Coronary artery (tissue), 2 donors: Measurements from ENCODE around the gene ELMO3.

Experiments used
- DNase-seq: peaks from one replicate; pipeline ENCODE4 v3.0.0-alpha.2; 2017; ENCODE audit warnings: low spot score
- H3K27ac ChIP-seq, 2 donors: fragments of 200-600 bp; sonication (generic); one replicate each; pipeline ENCODE4 v1.5.1; 2016 to 2019
- H3K4me3 ChIP-seq: fragments of 200-600 bp; sonication (generic); 2 replicates; pipeline ENCODE4 v1.5.1; 2016; ENCODE audit warnings: mild to moderate bottlenecking, moderate library complexity
- CTCF ChIP-seq: fragments of 200-600 bp; sonication (generic); IDR thresholded peaks from one replicate; pipeline ENCODE4 v1.5.1; 2019; ENCODE audit warnings: antibody characterized with exemption

Gene ELMO3

GRCh38 chr16:67158637-67159600 lies 40.0 kb upstream of the ELMO3 start:
- Histone ChIP-seq H3K4me3 (peak overlapping the region; percentile 82), H3K27ac (peak overlapping the region; percentile 64 to 83)
- no peak for TF ChIP-seq CTCF
- peak; percentile 78 for DNase-seq

- peak; percentile 75 for DNase-seq
- H3K27ac ChIP-seq = no peak overlapping the region
- TF ChIP-seq CTCF = no peak
- peak overlapping the region; percentile 82 for H3K4me3 ChIP-seq
Measured at GRCh38 chr16:67161595-67162058, 37.3 kb upstream of the ELMO3 start.

- TF ChIP-seq CTCF = no peak
- peak overlapping the region; percentile 69 for H3K4me3 ChIP-seq
- H3K27ac ChIP-seq = peak overlapping the region; percentile 50 to 91
- DNase-seq = no peak
Measured at GRCh38 chr16:67162506-67163163, 36.3 kb upstream of the ELMO3 start.

GRCh38 chr16:67163164-67163998 lies 35.5 kb upstream of the ELMO3 start:
- peak; percentile 86 for DNase-seq
- peak overlapping the region; percentile 50 to 91 for H3K27ac ChIP-seq
- peak overlapping the region; percentile 69 for H3K4me3 ChIP-seq
- TF ChIP-seq CTCF = no peak

- no peak for DNase-seq
- H3K27ac ChIP-seq = peak overlapping the region; percentile 50 to 91
- H3K4me3 ChIP-seq = peak overlapping the region; percentile 69
- TF ChIP-seq CTCF = no peak
Measured at GRCh38 chr16:67163999-67164558, 34.9 kb upstream of the ELMO3 start.

GRCh38 chr16:67164599-67165061 lies 34.3 kb upstream of the ELMO3 start, which contains the start of gene HSF4:
Gene HSF4 (plus strand): TSS chr16:67164745. CDS start chr16:67164812, 67 bp downstream.
- TF ChIP-seq CTCF = no peak
- no peak for DNase-seq
- Histone ChIP-seq H3K4me3 (peak within 1 kb of the TSS; percentile 69), H3K27ac (peak within 1 kb of the TSS; percentile 63 to 91)
